K562 (cell line): ENCODE measurements around the gene S100A1. TPM values are rescaled to one million over a fixed set of nuclear protein-coding genes. Genes with fewer than 3 reads are reported as not detected.

Source experiments
- BCOR ChIP-seq: fragments of 450-650 bp; IDR thresholded peaks from 2 replicates; pipeline ENCODE4 v1.6.1; 2016
- BRCA1 ChIP-seq, 2 experiments: fragments of 450-650 bp in 1 of 2; sonication (generic) in 1 of 2; formaldehyde crosslinking in 1 of 2; IDR thresholded peaks; 2 replicates each; pipeline versions ENCODE4 v1.5.0 to v1.6.1; 2017 to 2020; ENCODE audit warnings: mild to moderate bottlenecking in 1 of 2, missing genetic modification reagents in 1 of 2
- CBX3 ChIP-seq, 2 experiments: IDR thresholded peaks; 1 replicate in 1 of 2; 2 replicates in 1 of 2; pipeline ENCODE4 v1.6.1; 2012; ENCODE audit warnings: inconsistent platforms in 2 of 2, low read length in 2 of 2, borderline replicate concordance in 1 of 2, control low read depth in 1 of 2
- FOSL1 ChIP-seq: fragments of 200-800 bp; sonication (Bioruptor generic); conservative IDR thresholded peaks from 2 replicates; pipeline ENCODE4 v1.6.1; 2016; ENCODE audit warnings: missing genetic modification characterization, missing compliant biosample characterization
- FOXJ3 ChIP-seq: sonication (generic); formaldehyde crosslinking; IDR thresholded peaks from 2 replicates; pipeline ENCODE4 v1.4.0; 2020; ENCODE audit warnings: mild to moderate bottlenecking, missing genetic modification reagents
- HDAC3 ChIP-seq: fragments of 450-650 bp; IDR thresholded peaks from 2 replicates; pipeline ENCODE4 v1.6.1; 2018; ENCODE audit warnings: borderline replicate concordance, mild to moderate bottlenecking, moderate library complexity; ENCODE audit not compliant: partially characterized antibody
- HMG20B ChIP-seq: fragments of 250-450 bp; sonication (Bioruptor Pico); IDR thresholded peaks from 2 replicates; pipeline ENCODE4 v1.5.0; 2021; ENCODE audit warnings: mild to moderate bottlenecking
- ILF3 ChIP-seq: fragments of 450-650 bp; IDR thresholded peaks from 2 replicates; pipeline ENCODE4 v1.6.1; 2018; ENCODE audit warnings: antibody characterized with exemption, mild to moderate bottlenecking, moderate library complexity, borderline replicate concordance
- KAT8 ChIP-seq: fragments of 450-650 bp; IDR thresholded peaks from 2 replicates; pipeline ENCODE4 v1.6.1; 2016; ENCODE audit warnings: low read depth, mild to moderate bottlenecking
- LEF1 ChIP-seq: fragments of 450-650 bp; IDR thresholded peaks from 2 replicates; pipeline ENCODE4 v1.6.1; 2016; ENCODE audit warnings: mild to moderate bottlenecking
- MAX ChIP-seq: sonication (generic); formaldehyde crosslinking; IDR thresholded peaks from 2 replicates; pipeline ENCODE4 v1.9.0; 2022; ENCODE audit warnings: mild to moderate bottlenecking, missing genetic modification reagents
- MEIS2 ChIP-seq: fragments of 450-650 bp; IDR thresholded peaks from 2 replicates; pipeline ENCODE4 v1.6.1; 2014; ENCODE audit warnings: mild to moderate bottlenecking; ENCODE audit not compliant: partially characterized antibody
- MNT ChIP-seq, 2 experiments: fragments of 450-650 bp; conservative IDR thresholded peaks; 2 replicates each; pipeline ENCODE4 v1.6.1; 2017; ENCODE audit warnings: mild to moderate bottlenecking in 2 of 2, moderate library complexity in 2 of 2
- MYNN ChIP-seq, 2 experiments: sonication (generic); formaldehyde crosslinking in 1 of 2; IDR thresholded peaks; 2 replicates each; pipeline versions ENCODE4 v1.5.0 to v1.6.1; 2016 to 2020; ENCODE audit warnings: antibody characterized with exemption in 1 of 2, missing genetic modification reagents in 1 of 2
- POLR2AphosphoS2 ChIP-seq: IDR thresholded peaks from 2 replicates; pipeline ENCODE4 v1.6.1; 2012; ENCODE audit warnings: low read length, improper control_type of control experiment
- POLR2G ChIP-seq: fragments of 200-400 bp; formaldehyde crosslinking; IDR thresholded peaks from 2 replicates; pipeline ENCODE4 v1.6.1; 2017; ENCODE audit warnings: low read depth, mild to moderate bottlenecking, antibody characterized with exemption, low read length, moderate library complexity
- PURB ChIP-seq: sonication (generic); formaldehyde crosslinking; IDR thresholded peaks from 2 replicates; pipeline ENCODE4 v1.9.0; 2021; ENCODE audit warnings: low read depth, mild to moderate bottlenecking, missing genetic modification reagents
- RBM17 ChIP-seq: fragments of 200-400 bp; formaldehyde crosslinking; IDR thresholded peaks from 2 replicates; pipeline ENCODE4 v1.6.1; 2017; ENCODE audit warnings: low read depth, mild to moderate bottlenecking, low read length, borderline replicate concordance
- SP1 ChIP-seq: sonication (generic); formaldehyde crosslinking; IDR thresholded peaks from 2 replicates; pipeline ENCODE4 v1.8.1; 2022; ENCODE audit warnings: mild to moderate bottlenecking, missing genetic modification reagents
- SPI1 ChIP-seq: IDR thresholded peaks from 2 replicates; pipeline ENCODE4 v1.6.1; 2011; ENCODE audit warnings: low read depth, low read length, control low read depth, borderline replicate concordance
- THRB ChIP-seq: fragments of 450-650 bp; formaldehyde crosslinking; conservative IDR thresholded peaks from 2 replicates; pipeline ENCODE4 v1.4.0; 2022; ENCODE audit warnings: mild to moderate bottlenecking, missing genetic modification characterization
- USF2 ChIP-seq: sonication (generic); formaldehyde crosslinking; IDR thresholded peaks from 2 replicates; pipeline ENCODE4 v1.5.0; 2020; ENCODE audit warnings: missing genetic modification reagents
- ZFP30 ChIP-seq: fragments of 250-450 bp; sonication (Bioruptor Pico); IDR thresholded peaks from 2 replicates; pipeline ENCODE4 v1.8.0; 2022; ENCODE audit warnings: moderate library complexity, mild to moderate bottlenecking, inconsistent platforms, borderline replicate concordance
- ZNF507 ChIP-seq: conservative IDR thresholded peaks from 2 replicates; pipeline ENCODE4 v1.6.1; 2017; ENCODE audit warnings: missing genetic modification characterization, missing compliant biosample characterization
- ZNF79 ChIP-seq: fragments of 250-450 bp; sonication (Bioruptor Pico); IDR thresholded peaks from 2 replicates; pipeline ENCODE4 v1.4.0; 2020; ENCODE audit warnings: low read depth, mild to moderate bottlenecking, moderate library complexity
- polyA plus RNA-seq, 8 experiments: library from polyadenylated mRNA; depleted of rRNA in 4 of 8; stranded (reverse) in 5 of 8; unstranded in 3 of 8; fragments of >200 nt; fragmentation: Nextera tagmentation in 2 of 8; fragmentation: Illumina TruSeq in 1 of 8; extraction: Ambion mirVana in 2 of 8; extraction: Trizol in 1 of 8; gene quantifications; 2 replicates each; pipeline versions ENCODE4 v1.2.1 to v1.2.3, GENCODE V29; 2011 to 2014; ENCODE audit warnings: inconsistent platforms in 1 of 8, missing spikeins in 1 of 8
- total RNA-seq, 7 experiments: library from RNA; depleted of rRNA in 6 of 7; stranded (reverse); fragments of >200 nt in 6 of 7; fragmentation: Illumina TruSeq in 2 of 7; extraction: Trizol in 2 of 7; gene quantifications; 2 replicates each; pipeline versions ENCODE4 v1.2.1 to v1.2.3, GENCODE V29; 2011 to 2021; ENCODE audit warnings: low replicate concordance in 1 of 7

S100A1 gene
- total and polyA plus RNA-seq, 9 of the 15 experiments (the other 6 are each of a cell fraction or from before 2014, with no cell fraction given) = 0.44 to 30.1 (median 12.7) TPM

GRCh38 chr1:153608742-153609584 lies 19.3 kb upstream of the S100A1 start (continued):
- 0 out of 2 replicates have a peak, but pooled peaks have one; percentile 25 for TF ChIP-seq MYNN (IDR thresholded peaks at IDR 0.05)
- no peak for TF ChIP-seq MYNN (CRISPR knock-in tag; IDR thresholded peaks at IDR 0.05)
- TF ChIP-seq HMG20B (CRISPR knock-in tag) = no peak
- TF ChIP-seq HDAC3 = no peak
- TF ChIP-seq SP1 = peak; percentile 67; the same call in 1 of the 2 replicates
- no peak for TF ChIP-seq FOXJ3 (CRISPR knock-in tag)
- no peak for TF ChIP-seq RBM17
- peak in 1 of 2 experiments; percentile 22; a peak in 1 of 4 replicates for TF ChIP-seq MNT (conservative IDR thresholded peaks at IDR 0.05)
- TF ChIP-seq POLR2G = peak; percentile 67
- peak; percentile 74 for TF ChIP-seq LEF1
- peak; percentile 89 for TF ChIP-seq MAX (CRISPR knock-in tag)
- peak; percentile 64 for TF ChIP-seq FOSL1 (tag)
- TF ChIP-seq SPI1 = no peak
- 0 out of 2 replicates have a peak, but pooled peaks have one; percentile 10 for TF ChIP-seq BCOR
- TF ChIP-seq CBX3 (IDR thresholded peaks at IDR 0.05; ENCODE audit: borderline replicate concordance in 1 of 2, low read length in 2 of 2) = no peak
- TF ChIP-seq ZNF507 (tag) = no peak
- no peak for TF ChIP-seq THRB (CRISPR knock-in tag)
- TF ChIP-seq ILF3 = no peak
- no peak for TF ChIP-seq KAT8
- TF ChIP-seq ZFP30 = no peak
- TF ChIP-seq PURB (CRISPR knock-in tag) = no peak
- TF ChIP-seq POLR2AphosphoS2 = no peak
- no peak for TF ChIP-seq ZNF79 (CRISPR knock-in tag)
- no peak for TF ChIP-seq USF2 (CRISPR knock-in tag)
- TF ChIP-seq MEIS2 = peak; percentile 99
- TF ChIP-seq BRCA1 (IDR thresholded peaks at IDR 0.05) = no peak
- TF ChIP-seq BRCA1 (CRISPR knock-in tag; IDR thresholded peaks at IDR 0.05) = no peak
